Astrocyte of the spinal cord (primary cell): Measurements from ENCODE around the gene LMF2.

ENCODE experiments used
- DNase-seq: peaks from one replicate; pipeline ENCODE4 v3.0.0; 2011; ENCODE audit warnings: low read depth, low spot score
- H3K4me3 ChIP-seq: 2 replicates; pipeline ENCODE4 v1.5.1; 2011; ENCODE audit warnings: low read depth, mild to moderate bottlenecking, low read length, moderate library complexity
- CTCF ChIP-seq: IDR thresholded peaks from 2 replicates; pipeline ENCODE4 v1.5.1; 2012; ENCODE audit warnings: low read depth, mild to moderate bottlenecking, low read length, inconsistent platforms
- in situ Hi-C: cut with HindIII; loops from 2 replicates; pipeline ENCODE4 v1.10.0; 2017; ENCODE audit warnings: low sequenced_read_pairs

Gene LMF2

DNA sequence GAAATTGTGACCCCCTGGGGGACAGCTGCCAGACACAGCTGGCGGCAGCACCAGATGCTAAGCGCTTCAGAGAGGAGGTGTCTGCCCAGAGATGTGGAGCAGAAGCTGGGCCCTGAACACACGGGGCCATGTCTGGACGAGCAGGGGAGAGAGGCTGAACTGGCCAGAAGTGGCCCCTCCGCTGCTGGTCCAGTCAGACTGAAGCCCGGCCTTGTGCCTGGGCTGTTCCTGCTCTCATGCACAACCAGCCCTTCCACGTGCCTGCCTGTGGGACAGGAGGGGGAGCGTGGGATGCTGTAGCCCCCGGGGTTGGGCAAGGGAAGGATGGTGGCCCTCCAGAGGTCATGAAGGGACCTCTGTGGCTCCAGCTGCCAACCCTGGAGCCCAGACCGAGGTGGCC is 24.4 kb downstream of the LMF2 start:
- no peak for DNase-seq
- in situ Hi-C loops, result no loop called here
- no peak for TF ChIP-seq CTCF
- H3K4me3 ChIP-seq, result no peak overlapping the region

- peak overlapping the region; percentile 60 for H3K4me3 ChIP-seq
- in situ Hi-C loops, result no loop called here
Observed at GRCh38 chr22:50482107-50483074, 25.1 kb downstream of the LMF2 start.

DNA sequence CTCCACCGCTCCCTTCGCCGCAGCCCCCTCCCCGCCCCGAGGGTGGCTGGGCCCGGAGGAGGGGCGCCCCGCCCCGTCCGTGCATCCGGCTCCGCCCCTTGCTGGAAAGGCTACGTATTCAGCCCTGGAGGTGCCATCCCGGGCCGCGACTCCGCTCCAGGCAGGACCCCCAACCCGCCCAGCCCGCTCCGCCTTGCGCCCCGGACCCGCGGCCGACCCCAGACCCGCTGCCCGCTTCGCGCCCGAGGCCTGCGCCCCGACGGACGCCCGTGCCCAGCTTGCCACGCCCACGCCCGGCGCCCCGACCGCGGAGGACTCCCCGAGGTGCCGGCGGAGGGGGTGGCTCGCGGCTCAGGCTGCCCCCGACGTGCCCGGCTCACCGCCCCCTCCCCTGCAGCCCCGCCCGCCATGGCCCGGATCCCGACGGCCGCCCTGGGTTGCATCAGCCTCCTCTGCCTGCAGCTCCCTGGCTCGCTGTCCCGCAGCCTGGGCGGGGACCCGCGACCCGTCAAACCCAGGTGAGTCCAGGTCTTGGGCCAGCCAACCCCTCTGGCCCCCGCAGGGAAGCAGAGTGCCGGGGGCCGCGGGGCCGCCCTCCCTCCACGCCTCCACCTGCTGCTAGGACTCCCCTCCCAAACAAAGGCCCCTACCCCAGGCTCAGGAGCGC is 25.9 kb downstream of the LMF2 start, which contains the start of gene ADM2:
Gene ADM2, plus strand, starts transcription at position 104 of the 667 bp plus-strand sequence. Its CDS starts 305 bp downstream, at position 409.
- no peak for TF ChIP-seq CTCF
- H3K4me3 ChIP-seq, result peak within 1 kb of the TSS; percentile 60
- in situ Hi-C loops, result no loop called here
- no peak for DNase-seq

More at GRCh38 chr22:50482107-50483074, 25.1 kb downstream of the LMF2 start:
- no peak for TF ChIP-seq CTCF
- no peak for DNase-seq

DNA sequence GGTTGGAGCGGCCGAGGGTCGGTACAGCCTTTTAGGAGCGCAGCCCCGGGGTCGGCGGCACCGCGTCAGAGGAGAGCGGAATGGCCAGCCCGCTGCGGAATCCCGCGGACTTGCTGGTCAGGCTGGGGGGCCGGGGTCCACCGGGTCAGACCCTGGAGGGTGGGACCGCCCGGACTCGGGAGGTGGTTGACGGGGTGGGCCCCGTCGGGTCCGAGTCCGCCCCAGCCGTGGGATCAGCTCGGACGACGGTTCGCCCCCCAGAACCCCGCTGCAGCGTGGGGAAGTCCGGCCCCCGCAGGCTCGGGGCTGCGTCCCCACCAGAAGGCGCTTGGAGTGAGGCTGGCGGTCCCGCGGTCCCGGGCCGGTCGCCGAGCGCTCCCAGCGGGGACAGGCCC is 26.5 kb downstream of the LMF2 start:
- no peak for DNase-seq
- in situ Hi-C loops, result no loop called here
- TF ChIP-seq CTCF, result no peak
- H3K4me3 ChIP-seq, result peak overlapping the region; percentile 60

DNA sequence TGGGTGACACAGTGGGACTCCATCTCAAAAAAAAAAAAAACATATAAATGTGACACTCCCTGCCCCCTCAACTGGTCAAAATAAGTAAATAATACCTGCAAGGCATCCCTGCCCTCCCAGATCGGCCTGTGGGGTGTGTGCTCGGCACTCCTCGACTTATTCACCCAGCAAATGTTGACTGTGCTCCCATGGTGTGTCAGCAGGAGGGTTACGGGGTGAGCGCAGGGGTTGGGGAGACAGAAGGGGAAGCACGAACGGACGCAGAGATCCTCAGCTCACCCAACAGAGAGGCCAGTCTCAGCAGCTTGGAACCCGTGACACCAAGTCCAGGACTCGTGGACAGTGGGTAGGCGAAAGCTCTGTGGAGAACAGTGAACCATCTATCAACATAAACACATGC is 27.8 kb downstream of the LMF2 start:
- DNase-seq, result no peak
- in situ Hi-C loops, result no loop called here
- H3K4me3 ChIP-seq, result no peak overlapping the region
- TF ChIP-seq CTCF, result no peak

- no peak overlapping the region for H3K4me3 ChIP-seq
- in situ Hi-C loops, result no loop called here
- no peak for TF ChIP-seq CTCF
Observed at GRCh38 chr22:50477923-50478322, 29.6 kb downstream of the LMF2 start.

More at GRCh38 chr22:50477923-50478322, 29.6 kb downstream of the LMF2 start:
- no peak for DNase-seq
